Measurements from ENCODE around the gene PKP4.

- TF ChIP-seq EZH2 (IDR thresholded peaks at IDR 0.05; ENCODE audit: borderline replicate concordance, low read length) (no peak), CTCF (IDR thresholded peaks at IDR 0.05; ENCODE audit: low read length) (no peak)
These were observed 271.7 kb downstream of the PKP4 start for GRCh38 chr2:158728422-158728821.
